Measurements from ENCODE around the gene DCLK2. TPM values are rescaled to one million over a fixed set of nuclear protein-coding genes. Genes with fewer than 3 reads are reported as not detected.

DCLK2 gene
- total RNA-seq, 1 experiment from 2014 or later = 2.7 TPM

DNA sequence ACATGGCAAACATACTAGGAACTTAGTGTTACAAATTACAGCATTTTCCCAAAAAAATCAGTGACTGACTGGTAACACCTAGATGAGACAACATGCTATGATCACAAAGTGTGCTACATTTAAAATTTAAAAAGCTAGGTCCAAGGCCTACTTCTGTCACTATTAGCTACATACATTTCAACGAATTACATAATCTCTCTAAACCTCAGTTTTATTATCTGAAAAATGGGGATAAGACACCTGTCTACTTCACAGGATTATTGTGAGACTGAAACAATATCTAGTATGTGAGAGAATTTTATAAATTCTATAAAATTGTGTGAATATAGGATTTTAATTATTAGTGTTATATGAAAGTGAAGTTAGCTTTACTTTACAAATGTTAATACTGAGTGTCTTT, 228.5 kb downstream of the DCLK2 start:
- CTCF ChIA-PET = interaction anchor here (0.6 kb wide), 1 partner anchor 390 kb away, joined by 3 read pairs; no protein-coding TSS in a partner anchor
- Histone ChIP-seq H3K9ac (ENCODE audit: low read length) (no peak overlapping the region), H3K9me2 (ENCODE audit: insufficient read depth) (no peaks in the 10 kb centered on the region), H3K27ac (ENCODE audit: low read depth, low read length) (no peak overlapping the region), H2AFZ (ENCODE audit: low read depth, low read length, poor library complexity, severe bottlenecking) (no peak overlapping the region), H3K9me3 (ENCODE audit: control insufficient read depth in 1 of 2, insufficient read depth in 1 of 2, low read depth in 1 of 2, low read length in 2 of 2) (no peaks in the 10 kb centered on the region), H3K4me3 (replicated peaks in 1 of 2; ENCODE audit: low read depth in 1 of 2, low read length in 2 of 2) (no peak overlapping the region), H3K27me3 (ENCODE audit: insufficient read depth, low read length) (no peaks in the 10 kb centered on the region), H3K4me1 (ENCODE audit: control insufficient read depth in 1 of 2, insufficient read depth in 2 of 2, low read length in 2 of 2) (peaks cover 0 to 5% of the 10 kb centered on the region in 2 experiments; a peak in 1 of 4 replicates), H3K79me2 (ENCODE audit: insufficient read depth, low read length) (no peaks in the 10 kb centered on the region), H3K36me3 (ENCODE audit: control insufficient read depth in 1 of 2, insufficient read depth in 2 of 2, low read length in 2 of 2) (no peaks in the 10 kb centered on the region), H3K4me2 (ENCODE audit: low read length) (no peak overlapping the region), H4K20me1 (ENCODE audit: insufficient read depth) (no peaks in the 10 kb centered on the region)
- no peak for ATAC-seq
- RAD21 ChIA-PET (ENCODE audit: low non-redundant PET in 1 of 2, low total read pairs in 2 of 2, uncharacterized antibody in 2 of 2, unreplicated experiment in 2 of 2) = no interaction called here
- POLR2A ChIA-PET = no interaction called here
- intact Hi-C loops (cut with micrococcal nuclease) = no loop called here
- TF ChIP-seq SIN3A (IDR thresholded peaks at IDR 0.05; ENCODE audit: low read depth) (no peak), CEBPB (IDR thresholded peaks at IDR 0.05; ENCODE audit: low read depth) (no peak), YY1 (IDR thresholded peaks at IDR 0.05; ENCODE audit: extremely low read depth, insufficient replicate concordance, low read depth, low read length) (no peak)
- DNase-seq (ENCODE audit: low read depth, low spot score) = no peak
- no TSS peak for BruUV-seq (replicated peaks)

All from HCT116 (cell line).